ENCODE measurements around the gene MBD3L5.
A peak's percentile ranks its signal among the peaks of the same experiment; 100 is the strongest.
"Not testable (repeated sequence)": the region's sequence is repeated elsewhere in the genome, so short reads cannot be mapped to it uniquely, and the experiment has no call there.

The MBD3L5 gene

DNA sequence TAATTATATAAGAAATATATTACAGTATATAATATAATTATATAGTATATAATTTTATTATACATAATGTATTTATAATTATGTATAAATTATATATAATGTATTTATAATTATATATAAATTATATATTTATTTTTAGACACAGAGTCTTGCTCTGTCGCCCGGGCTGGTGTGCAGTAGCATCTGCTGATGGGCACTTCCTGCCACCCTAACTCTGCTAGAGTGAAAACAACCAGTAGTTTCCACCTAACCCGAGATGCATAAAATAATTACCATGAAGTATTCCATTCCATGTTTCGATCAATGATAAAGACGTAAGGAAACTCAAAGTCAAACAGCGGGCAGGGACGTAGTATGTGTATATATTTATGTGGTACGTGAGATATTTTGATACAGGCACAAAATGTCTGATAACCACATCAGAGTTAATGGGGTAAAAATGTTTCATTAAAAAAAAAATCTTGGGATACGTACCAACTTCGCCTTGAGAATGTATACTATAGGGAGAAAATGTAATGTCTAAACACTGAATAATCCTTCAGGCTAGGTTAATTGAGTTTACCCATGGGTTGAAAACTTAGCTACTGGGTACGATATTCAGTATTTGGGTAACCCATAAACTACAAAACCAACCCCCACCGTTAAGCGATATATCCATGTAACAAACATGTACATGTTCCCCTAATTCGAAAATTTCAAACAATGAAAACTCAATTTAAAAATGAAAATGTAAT lies 24.4 kb downstream of the MBD3L5 start:
- DNase-seq: not testable (repeated sequence)

DNA sequence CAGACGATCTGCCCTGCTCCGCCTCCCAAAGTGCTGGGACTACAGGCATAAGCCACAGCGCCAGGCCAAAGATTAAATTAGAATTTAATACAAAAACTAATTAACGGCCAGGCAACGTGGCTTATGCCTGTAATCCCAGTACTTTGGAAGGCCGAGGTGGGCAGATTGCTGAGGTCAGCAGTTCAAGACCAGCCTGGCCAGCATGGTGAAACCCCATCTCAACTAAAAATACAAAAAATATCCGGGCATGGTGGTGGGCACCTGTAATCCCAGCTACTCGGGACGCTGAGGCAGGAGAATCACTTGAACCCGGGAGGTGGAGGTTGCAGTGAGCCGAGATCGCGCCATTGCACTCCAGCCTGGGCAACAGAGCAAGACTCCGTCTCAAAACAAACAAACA lies 25.3 kb downstream of the MBD3L5 start:
- not testable (repeated sequence) for DNase-seq

DNA sequence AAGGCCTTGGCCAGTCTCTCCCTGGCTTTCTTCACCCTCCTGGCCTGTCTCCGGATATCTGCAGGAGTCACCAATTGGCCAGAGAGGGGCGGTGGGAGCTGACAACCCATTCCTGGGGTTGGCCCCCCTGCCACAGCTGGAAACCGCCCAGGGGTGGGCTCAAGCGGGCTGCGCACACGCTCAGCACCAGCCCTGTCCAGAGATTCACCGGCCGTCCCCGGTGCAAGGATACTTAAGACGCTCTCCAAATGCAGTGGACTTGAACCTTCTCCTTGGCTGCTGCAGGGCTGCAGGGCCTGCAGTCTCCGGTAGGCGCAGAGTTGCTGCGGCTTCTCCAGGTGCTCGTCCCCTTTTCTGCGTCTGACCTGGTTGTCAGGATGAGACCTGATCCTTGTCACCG lies 26.0 kb downstream of the MBD3L5 start:
- not testable (repeated sequence) for DNase-seq

DNA sequence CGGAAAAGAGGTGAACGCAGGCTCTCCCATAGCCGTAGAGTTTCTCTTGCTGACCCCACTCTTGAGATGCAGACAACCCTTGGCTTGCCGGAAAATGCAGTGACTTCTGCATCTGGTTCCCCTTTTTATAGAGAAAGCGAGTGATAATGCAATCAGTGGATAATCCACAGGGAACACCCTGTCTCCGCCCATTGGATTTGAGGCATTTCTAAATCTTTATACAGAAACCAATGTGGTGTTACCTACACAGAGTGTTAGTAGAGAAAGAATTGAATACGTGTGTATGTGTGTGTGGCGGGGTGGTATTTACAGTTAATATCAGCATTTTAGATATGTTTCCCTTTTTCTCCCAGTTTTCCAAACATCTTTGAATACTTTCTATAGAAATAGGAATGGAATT lies 28.2 kb downstream of the MBD3L5 start, which contains the start of gene MBD3L3:
Gene MBD3L3, minus strand, starts transcription at position 101 of the 400 bp plus-strand sequence. Its CDS starts 71 bp downstream, at position 30.
- not testable (repeated sequence) for DNase-seq

DNA sequence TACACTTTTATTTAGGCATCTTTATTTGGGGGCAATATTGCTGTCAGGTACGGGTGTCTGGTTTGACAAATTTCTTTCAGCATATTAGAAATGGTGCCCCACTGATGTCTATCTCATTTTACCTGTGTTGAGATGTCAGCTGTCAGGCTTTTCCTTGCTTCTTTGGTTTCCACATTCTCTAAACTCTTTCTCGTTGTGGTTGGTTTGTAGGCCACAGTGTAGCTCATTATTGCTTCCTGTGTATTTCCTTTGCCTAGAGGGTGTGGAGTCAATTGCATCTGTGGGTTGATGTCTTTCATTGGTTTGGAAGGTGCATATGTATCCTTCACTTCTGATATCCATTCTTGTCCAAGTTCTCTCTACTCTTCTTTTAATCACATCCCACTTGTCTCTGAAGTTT lies 29.6 kb downstream of the MBD3L5 start:
- DNase-seq: not testable (repeated sequence)

DNA sequence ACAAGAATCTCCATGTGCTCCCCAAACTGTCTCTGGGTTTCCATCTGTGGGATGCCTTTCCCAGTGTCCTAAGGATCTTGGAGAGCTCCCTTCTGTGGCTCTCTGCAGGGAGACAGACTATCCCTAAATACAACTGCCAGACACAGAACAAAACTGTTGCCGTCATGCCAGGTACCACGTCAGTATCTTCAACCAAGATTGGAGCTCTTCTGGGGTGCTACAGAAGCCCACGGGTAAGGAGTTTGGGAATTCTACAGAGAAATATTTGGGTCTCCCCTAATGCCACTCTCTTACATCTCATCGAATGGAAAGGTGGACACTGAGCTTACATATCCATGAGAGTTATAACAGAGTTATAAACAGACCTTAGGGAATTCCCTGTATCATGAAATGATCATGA lies 33.0 kb downstream of the MBD3L5 start:
- DNase-seq: no peak

DNA sequence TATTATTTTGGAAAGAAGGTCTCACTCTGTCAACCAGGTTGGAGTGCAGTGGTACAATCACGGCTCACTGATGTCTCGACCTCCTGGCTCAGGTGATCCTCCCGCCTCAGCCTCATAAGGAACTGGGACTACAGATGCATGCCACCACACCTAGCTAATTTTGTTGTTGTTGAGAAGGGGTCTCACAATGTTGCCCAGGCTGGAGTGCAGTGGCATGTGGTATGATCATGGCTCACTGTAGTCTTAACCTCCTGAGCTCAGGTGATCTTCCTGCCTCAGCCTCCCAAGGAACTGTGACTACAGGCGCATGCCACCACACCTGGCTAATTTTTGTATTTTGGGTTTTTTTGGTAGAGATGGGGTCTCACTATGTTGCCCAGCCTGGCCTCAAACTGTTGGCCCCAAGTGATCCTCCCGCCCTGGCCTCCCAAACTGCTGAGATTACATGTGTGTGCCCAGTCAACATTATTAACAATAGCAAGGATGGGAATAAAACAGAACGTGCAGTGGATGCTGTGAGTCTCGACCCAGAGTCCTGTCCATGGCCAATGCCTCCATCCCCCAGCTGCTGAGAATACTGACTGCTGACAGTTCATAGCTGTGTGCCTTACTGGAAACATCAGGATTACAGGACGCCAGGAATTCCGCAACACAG lies 33.5 kb downstream of the MBD3L5 start:
- DNase-seq: no peak

DNA sequence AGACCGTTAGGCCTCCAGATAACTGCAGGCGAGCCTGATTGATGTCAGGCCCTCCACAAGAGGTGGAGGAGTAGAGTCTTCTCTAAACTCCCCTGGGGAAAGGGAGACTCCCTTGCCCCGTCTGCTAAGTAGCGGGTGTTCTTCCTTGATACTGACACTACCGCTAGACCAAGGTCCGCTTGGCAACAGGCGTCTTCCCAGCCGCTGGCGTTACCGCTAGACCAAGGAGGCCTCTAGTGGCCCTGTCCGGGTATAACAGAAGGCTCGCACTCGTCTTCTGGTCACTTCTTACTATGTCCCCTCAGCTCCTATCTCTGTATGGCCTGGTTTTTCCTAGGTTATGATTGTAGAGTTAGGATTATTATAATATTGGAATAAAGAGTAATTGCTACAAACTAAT lies 36.7 kb downstream of the MBD3L5 start:
- DNase-seq: not testable (repeated sequence)

DNA sequence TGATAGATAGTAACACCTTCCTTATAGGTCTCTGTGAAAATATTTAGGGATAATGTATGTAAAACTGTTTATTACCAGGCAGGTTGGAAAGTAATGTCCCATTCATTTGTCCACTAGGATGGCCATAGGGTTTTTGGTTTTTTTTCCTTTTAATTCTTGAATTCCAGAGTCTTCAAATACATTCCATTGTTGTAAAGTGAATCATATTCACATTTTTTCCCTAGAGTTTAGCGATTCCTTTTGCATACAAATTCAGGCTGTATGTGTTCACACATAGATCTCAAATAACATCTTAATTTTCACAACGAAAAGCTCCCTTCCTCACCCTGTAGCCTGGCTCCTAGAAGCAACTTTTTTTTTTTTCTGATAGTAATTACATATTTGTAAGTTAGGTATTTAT lies 37.3 kb downstream of the MBD3L5 start:
- peak; percentile 16 for DNase-seq

DNA sequence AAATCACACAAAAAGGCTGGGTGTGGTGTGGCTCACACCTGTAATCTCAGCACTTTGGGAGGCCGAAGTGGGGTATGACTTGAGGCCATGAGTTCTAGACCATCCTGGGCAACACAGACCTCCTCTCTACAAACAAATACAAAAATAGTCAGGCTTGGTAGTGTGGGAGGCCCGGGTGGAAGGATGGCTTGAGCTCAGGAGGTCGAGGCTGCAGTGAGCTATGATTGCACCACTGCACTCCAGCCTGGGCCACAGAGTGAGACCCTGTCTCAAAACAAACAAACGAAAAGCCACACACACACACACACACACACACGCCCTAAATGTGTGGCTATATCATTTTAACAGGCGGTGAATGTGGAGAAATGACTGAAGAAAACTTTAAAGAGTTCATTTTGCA lies 38.2 kb downstream of the MBD3L5 start:
- DNase-seq: no peak

DNA sequence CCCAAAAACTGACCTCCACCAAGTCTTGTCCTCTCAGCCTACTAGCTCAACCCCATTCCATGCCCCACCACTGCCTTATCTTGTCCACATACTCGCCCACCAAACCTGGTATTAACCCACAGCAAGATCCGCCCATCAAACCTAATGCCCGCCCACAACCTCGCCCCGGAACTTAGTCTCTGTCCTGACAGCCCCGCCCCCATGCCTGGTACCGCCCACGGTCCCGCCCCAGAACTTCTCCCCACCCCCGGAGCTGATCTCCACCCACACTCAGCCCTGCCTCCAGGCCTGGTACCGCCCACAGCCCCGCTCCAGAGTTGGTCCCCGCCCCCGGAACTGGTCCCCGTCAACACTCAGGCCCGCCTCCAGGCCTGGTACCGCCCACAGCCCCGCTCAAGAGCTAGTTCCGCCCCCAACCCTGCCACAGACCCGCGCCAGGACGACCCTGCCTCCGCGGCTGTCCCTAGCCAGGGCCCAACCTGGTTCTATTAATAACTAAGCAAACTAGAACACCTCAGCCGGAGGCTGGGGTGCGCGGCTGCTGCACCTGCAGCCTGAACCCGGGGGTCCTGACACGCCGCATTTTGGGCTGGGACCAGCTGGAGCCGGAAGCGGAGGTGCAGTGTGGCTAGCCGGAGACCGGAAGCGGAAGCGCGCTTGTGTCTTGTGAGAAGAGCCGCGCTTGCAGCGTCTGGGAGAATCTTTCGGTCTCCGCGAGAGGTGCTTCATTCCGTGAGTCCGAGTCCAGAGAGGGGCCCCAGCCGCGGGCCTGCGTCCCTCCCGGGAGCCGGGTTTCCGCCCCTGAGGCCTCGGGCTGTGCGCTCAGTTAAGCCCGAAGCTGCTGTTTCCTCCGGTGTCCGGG lies 38.9 kb downstream of the MBD3L5 start, which contains the start of gene ZNF557:
Gene ZNF557, plus strand, starts transcription at position 662 of the 862 bp plus-strand sequence. CDS start 5,372 bp downstream, outside the sequence.
- peak; percentile 88 for DNase-seq

DNA sequence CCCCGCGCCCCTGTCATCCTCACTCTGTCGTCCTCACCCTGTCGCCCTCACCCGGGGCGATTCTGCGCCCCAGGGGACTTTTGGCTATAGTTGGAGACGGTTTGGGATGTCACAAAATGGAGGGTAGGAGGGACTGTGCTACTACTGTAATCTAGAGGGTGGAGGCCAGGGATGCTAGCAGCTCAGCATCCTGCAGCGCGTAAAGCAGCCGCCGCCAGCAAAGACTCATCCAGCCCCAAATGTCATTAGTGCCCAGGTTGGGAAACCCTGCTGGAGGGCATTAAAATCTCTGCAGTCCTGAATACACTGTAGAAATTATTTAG lies 39.5 kb downstream of the MBD3L5 start:
- no peak for DNase-seq

DNA sequence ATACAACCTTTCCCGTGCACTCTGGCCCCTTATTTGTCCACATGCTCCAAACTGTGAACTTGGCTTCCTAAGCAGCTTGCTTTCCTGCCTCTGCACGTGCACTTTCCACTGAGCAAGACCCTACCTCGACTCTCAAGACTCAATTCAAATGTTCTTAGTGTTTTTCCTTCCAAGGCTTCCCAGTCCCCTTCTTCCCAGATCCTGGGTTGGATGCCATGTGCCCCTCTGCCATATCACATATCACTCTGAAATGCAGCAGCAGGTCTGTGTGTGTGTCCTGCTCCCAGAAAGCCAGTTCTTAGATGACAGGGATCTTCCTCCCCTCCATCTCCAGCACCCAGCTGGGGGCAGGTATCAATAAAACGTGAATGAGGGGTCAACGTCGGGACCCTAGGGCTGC lies 42.2 kb downstream of the MBD3L5 start:
- DNase-seq: no peak

DNA sequence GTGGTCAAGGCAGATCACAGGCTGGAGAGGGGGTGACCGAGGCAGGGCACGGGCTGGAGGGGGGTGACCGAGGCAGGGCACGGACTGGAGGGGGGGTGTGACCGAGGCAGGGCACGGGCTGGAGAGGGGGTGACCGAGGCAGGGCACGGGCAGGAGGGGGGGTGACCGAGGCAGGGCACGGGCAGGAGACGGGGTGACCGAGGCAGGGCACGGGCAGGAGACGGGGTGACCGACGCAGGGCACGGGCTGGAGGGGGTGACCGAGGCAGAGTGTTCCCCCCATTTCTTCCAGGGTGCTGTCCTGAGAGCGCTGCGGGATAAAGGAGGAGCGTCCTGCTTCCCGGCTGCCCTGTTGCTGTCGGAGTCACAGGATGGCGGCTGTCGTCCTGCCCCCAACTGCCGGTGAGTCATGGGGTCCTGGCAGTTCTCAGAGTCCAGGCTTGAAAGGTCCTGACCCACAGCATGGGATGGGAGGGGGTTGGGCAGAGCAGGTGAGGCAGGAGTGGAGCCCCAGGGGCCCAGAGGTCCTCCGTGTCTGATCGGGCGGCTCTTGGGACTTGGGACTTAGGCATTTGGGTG lies 44.4 kb downstream of the MBD3L5 start:
- no peak for DNase-seq

DNA sequence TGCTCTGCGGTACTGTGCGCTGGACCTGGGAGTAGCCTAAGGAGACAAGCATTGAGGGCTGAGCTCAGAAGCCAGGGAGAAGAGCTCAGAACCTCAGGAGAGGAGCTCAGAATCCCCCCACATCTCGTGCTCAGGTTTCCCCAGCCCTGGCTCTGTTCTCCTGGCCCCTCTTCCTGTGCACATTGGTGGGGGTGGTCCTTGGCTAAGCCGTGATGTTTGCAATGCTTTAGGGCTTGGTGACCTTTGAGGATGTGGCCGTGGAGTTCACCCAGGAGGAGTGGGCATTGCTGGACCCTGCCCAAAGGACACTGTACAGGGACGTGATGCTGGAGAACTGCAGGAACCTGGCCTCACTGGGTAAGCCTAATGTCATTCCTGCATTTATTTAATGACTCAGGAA lies 45.8 kb downstream of the MBD3L5 start:
- DNase-seq: no peak

DNA sequence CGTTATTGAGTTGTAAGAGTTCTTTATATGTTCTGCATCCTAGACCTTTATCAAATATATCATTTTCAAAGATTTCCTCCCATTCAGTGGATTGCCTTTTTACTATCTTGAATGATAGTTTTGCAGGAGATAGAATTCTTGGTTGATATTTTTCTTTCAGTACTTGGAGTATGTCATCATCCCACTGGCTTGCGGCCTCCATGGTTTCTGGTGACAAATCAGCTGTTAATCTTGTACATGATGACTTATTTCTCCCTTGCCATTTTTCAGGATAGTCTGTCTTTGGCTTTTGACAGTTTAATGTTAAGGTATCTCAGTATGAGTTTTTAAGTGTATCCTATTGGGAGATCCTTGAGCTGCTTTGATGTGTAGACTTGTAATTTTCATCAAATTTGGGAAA lies 47.6 kb downstream of the MBD3L5 start:
- DNase-seq: no peak

Measured in NCI-H226 (cell line).